G401.6 (cell line): ENCODE measurements around the gene GLRA1.
"Not testable (repeated sequence)": the region's sequence is repeated elsewhere in the genome, so short reads cannot be mapped to it uniquely, and the experiment has no call there.

ENCODE experiments used
- FAIRE-seq: peaks from 2 replicates; lab custom pipeline; 2012; peaks lifted over from hg19 to GRCh38; lab: Jason Lieb, UNC

The GLRA1 gene

DNA sequence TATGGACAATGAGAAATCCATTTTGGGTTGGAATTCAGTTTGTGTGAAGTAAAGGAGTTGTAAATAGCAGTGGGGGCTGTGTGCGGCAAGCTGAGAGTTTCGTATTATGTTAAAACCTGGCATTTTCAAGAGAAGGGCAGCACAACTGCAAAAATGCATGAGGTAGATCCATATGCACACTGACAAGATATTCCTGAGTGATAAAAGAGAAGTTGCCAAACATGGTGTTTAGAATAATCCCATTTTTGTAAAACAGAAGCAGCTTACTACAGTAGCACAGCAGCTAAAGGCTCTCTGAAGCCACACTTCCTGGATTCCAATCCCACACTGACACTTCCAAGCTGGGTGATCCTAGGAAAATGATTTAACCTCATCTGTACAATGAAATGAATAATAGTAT is 11.2 kb downstream of the GLRA1 start:
- no peak for FAIRE-seq

DNA sequence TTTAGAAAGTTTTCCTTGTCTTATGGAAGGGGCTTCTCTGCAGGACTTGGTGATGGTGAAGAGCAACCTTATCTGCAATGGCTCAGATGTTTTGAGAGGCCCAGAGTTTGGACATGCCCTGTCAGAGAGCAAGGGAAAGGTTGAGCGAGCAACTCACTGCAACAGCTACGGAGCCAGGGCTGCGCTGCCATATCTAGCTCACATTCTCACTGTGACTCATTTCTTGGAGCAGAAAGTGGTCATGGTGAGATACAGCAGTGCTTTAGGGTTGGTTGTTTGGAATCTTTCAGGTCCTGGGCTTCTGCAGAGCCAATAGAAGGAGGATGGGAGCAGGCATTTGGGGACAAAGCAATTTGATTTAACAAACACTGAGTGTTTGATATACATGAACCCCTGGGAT is 12.3 kb downstream of the GLRA1 start:
- no peak for FAIRE-seq

DNA sequence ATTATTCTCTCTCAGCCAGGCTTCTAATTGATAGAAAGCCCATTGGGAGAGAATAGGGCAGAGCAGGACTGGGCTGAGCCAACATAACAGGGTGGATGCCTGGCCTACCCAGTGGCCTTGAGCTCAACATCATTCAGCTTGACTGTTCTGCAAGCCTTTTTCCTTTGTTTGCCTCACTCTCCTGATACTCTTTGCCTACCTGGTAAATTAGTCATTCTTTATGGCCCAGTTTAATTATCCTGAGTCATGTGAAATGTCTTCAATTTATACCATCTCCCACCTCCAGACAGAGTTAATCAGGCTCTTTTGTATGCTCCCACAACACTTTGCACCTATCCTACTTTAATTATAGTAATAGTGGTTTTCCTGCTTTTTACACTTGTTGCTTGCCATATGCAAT is 13.6 kb downstream of the GLRA1 start:
- no peak for FAIRE-seq

DNA sequence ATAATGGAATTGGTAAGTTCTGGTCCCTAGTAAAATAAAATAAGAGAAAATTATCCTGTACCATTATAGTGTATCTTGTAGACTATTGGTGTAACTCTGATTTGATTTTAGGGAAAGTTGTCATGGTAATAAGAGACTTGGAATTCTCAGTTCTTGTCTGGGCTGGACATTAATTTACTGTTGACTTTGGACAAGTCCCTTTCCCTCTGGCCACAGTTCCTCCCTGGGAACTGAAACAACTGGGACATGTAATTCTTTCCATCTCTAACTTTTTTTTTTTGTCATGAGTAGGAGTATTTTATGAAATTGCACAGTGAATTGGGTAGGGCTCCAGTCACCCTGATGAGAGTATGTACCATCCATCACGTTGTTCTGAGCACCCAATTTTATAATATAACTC is 15.0 kb downstream of the GLRA1 start:
- no peak for FAIRE-seq

DNA sequence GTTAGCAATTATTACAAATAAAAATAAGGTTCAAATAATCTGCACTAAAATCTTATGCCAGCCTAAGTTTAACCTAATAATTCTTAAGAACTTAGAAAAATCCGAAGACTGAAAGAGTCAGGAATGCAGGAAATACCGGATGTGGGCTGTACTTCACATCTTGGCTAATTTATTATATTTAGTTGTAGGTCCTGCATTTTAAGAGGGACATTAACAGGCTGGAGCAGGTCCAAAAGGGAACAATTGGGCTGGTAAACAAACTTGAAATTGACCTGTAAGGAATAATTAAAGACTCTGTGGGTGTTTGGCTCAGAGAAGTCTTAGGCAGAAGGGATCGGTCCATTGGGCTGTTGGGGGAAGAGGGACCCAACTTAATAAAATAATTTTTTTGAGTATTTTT is 18.4 kb downstream of the GLRA1 start:
- no peak for FAIRE-seq

DNA sequence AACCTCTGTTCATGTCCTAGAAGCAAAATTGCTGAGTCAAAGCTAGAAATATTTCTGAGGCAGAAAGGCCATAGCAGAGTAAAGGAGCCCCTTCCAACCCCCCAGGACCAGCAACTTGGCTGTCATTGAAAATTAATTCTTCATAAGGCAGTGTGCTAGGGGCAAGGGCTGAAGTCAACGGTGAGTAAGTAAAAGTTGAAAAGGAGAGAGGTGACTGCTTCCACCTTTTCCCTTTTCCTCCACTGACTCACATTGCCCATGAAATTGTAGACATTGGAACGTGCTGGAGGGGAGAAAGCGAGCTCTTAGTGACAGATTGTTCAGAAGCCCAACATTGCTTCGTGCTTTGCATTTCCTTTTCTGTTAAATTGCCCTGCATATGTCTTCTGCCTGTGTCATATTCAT is 19.1 kb downstream of the GLRA1 start:
- no peak for FAIRE-seq

DNA sequence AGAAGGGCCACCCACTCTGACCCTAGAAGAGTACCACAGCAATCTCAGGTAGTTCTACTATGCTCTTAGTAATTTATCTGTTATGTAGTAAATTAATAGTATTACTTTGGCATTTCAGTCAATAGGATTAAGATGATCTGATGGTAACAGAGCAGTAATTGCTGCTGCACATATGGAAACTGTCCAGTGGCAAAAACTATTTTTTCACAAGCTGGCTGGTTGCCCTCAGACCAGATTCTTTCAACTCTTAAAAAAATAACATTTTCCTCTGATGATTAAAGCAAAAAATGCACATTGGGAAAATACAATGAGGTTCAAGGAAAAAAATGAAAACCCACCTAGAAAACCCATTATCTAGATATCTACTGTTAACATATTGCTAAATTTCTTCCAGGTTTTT is 19.7 kb downstream of the GLRA1 start:
- no peak for FAIRE-seq

DNA sequence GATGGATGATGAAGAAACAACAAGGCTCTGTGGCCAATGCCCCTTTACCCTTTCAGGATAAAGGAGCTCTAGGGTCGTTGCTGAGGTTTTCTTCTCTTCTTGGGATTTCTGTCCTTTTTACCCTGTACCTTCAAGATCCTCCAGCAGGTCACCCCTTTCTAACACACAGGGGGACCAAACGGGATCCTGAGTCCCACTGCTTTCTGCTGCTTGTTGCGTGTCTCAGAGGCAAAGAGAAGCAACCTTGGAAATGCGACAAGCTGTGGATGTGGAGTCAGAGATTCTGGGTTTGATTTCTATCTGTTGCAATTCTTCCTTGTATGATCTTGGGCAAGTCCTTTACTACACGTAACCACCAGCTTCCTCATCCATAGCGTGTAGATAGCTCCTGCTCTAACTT is 20.5 kb downstream of the GLRA1 start:
- FAIRE-seq = no peak

DNA sequence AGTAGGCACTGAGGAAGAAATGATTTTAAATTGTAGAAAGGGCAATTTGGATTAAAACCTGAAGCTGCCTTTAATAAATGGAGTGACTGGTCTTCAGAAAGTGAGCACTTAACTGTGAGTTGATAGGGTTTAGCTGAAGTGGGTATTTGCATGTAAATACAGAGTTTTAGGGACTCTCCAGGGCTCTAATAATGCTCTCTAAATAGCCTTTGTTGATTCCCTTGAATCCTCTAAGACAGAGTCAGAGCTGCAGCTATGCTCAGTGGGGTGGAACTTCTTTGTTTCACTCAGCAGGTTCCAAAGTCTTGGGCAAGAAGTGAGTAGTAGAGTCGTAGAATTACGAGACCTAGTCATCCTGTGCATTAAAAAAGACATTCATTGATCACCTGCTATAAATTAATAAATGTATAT is 21.4 kb downstream of the GLRA1 start:
- no peak for FAIRE-seq

DNA sequence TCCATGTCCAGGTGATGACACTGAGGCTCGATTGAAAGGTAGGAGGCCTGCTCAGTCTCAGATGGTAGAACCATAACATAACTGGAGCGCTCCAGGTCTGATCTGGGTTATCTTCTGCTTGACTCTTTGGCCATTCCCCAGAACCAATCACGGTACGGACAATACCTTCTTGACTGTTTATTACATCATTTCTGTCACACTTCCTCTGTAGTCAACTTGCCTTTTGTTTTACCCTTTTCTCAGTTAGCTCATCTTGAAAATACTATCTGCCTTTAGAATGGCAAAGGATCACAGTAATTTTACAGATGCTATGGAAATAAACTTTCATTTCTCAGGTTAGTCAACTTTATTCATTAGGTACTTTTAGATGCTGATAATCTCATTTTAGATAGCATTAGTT is 22.4 kb downstream of the GLRA1 start:
- no peak for FAIRE-seq

DNA sequence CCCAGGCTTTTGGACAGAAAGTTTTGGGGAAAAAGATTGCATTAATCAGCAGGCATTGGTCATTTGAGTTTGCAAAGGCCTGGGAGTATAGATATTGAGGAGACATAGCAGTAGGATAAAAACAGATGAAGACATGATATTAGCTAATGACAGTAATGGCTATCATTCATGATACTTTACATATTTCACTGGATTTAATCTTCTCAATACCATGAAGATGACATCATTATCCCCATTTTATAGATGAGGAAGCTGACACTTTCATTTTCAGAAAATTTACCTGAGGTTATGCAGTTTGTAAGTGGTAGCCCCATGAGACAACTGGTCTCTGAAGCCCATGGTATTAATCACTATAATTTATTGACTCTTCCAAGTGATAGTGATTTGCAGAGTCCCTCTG is 23.0 kb downstream of the GLRA1 start:
- FAIRE-seq = no peak

DNA sequence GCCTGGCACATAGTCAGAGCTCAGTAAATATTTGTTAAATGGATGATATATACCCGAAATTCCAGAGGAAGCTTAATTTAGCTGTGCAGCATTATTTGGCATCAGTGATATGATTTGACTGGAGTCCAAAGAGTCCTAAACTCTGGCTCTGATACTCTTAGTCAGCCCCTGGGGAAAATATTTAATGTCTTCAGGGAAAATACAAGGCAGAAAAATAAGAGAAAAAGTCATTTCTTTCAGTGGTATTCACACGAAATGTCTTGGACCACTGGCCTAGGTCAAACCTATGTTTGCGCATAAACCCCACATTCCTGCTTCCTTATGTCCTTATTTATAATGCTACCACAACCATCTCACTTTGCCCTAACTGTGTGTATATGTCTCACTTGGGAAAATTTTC is 23.8 kb downstream of the GLRA1 start:
- no peak for FAIRE-seq

DNA sequence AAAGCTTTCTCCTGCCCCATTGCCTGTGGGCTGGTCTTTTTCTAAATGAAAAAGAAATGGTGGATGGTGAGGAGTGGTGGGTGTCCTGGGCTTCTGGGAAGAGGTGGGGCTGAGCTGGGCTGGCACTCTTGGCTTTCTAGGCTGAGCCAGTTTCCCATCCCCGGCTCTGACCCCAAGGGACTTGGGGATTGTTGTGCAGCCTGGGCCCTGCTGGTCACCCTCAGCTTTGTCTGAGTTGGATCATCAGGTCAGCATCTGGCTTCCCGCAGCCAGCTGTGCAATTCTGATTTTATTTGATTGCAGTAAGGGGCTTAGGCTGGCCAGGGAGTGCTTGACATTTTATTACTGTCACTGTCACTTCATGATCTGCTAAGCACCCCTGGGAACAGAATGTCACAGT is 25.3 kb downstream of the GLRA1 start:
- FAIRE-seq = no peak

DNA sequence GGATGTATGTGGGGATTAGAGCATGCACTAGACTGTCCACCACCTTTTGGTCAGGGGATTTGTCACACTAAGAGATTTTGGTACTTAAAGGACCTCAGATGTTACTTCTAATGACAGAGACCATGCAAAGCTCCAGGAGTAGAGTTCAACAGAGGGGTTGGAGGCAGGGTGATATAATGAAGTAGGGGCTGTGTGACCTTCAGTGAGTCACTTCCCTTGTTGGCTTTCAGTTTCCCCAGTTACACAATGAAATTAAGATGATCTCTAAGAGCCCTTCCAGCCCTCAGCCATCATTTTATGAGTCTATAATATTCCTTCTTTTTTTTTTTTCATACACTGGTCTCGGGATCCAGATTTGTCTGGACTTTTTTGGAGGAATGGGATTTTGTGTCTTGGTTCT is 26.8 kb downstream of the GLRA1 start:
- FAIRE-seq = no peak

DNA sequence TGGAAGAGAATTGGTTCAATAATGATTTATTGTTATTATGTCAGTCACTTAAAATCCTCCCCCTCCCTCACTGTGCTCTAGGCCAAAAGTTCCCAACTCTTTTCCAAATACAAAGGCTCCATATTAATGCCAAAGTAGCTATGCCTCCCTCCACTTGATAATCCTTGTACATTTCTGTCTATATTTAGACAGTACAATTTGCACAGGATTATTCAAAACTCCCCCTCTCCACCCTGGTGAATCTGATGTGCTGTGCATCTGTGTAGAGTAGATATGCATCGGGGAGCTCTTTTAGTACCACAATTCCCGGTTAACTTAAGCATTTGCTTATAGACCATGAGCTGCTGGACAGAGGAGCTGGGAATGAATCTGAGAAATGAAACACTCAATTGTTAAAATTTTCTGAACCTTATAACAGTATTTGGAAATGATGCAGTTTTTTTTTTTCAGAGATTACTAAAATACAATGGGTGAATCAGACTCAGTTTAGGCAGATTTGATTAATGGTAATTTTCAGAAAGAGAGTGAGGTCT is 27.6 kb downstream of the GLRA1 start:
- FAIRE-seq = no peak

DNA sequence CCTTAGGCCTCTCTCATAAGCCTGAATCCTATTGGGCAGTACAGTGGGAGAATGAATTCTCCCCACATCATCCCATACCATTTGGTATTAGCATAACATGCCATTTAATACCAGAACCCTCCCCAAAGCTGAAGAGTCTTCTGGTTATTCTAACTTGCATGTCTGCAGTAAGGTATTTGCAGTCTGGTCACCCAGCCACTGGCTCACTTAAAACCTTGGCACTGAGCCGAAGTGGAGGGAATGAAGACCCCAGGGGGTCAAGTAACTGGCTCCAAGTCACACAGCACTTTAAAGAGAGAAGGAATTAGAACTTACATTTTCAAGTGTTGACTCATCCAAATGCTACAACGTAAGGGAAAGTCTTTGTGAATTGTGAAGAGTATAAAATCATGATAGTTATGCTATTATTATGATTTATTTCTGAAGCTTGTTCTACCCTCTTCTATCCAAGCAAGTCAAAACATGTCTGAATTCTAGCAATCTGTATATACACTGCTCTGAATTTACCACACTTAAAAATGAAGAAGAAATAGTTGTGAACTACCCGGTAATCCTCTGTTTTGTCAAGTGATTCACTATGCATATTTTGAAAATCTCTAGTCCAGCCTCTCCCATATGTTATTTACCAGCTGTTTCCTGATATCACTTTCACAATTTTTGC is 28.5 kb downstream of the GLRA1 start:
- FAIRE-seq = no peak

DNA sequence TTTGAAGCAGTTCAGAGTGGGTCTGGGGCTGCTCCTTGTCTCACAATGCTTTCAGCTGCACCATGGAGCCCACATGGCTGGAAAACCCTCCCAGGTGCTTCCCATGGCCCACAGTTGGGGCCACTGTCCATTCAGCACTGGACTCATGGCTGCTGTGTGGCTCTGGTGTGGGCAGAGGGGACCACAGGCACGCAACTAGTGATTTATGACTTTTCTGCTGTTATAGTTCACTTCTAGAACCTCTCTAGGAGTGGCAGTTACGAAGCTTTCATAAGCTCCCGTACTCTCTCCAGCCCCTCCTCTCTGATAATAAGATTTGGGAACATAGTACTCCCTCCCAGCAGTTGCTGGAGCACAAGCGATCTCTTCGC is 29.0 kb downstream of the GLRA1 start:
- FAIRE-seq = no peak

DNA sequence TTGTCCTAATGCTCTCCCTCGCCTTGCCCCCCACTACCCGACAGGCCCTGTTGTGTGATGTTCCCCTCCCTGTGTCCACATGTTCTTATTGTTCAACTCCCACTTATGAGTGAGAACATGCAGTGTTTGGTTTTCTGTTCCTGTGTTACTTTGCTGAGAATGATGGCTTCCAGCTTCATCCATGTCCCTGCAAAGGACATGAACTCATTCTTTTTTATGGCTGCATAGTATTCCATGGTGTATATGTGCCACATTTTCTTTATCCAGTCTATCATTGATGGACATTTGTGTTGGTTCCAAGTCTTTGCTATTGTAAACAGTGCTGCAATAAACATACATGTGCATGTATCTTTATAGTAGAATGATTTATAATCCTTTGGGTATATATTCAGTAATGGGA is 31.2 kb downstream of the GLRA1 start:
- not testable (repeated sequence) for FAIRE-seq

DNA sequence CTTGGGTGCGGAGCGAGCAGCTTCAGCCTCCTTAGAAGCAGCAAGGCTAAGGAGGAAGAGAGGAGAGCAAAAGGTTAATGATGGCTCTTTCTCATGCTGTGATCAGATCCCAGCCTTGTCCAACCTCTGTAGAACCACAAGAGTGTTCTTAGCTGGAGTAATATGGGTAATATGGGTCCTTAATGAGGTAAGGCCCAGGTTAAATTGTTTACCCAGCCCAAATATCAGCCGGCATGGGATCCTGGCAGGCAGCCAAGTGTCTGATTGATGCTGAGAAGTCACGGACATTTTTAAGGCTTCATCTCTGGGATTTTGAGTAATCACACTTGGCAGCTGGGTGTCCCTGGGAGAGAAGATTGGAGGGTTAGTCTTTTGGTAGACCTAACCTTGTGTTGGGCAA is 32.3 kb downstream of the GLRA1 start:
- FAIRE-seq = no peak

DNA sequence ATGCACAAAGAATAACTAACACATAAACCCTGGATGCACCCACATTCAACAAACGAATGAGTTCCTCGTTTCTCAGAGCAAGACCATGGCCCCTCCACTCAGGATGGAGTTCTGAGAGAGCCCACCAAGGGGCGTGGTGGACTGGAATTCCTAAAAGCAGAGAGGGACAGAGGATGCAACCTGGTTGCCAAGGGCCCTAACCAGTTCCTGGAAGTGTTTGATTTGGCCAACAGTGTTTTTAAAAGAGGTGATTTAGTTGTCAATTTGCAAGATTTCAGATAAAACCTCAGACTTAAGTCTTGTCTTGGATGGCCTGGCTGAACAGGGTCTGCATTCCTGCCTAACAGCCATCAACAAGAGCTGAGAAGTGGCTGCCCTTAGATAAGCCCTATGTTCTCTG is 34.4 kb downstream of the GLRA1 start:
- FAIRE-seq = no peak

DNA sequence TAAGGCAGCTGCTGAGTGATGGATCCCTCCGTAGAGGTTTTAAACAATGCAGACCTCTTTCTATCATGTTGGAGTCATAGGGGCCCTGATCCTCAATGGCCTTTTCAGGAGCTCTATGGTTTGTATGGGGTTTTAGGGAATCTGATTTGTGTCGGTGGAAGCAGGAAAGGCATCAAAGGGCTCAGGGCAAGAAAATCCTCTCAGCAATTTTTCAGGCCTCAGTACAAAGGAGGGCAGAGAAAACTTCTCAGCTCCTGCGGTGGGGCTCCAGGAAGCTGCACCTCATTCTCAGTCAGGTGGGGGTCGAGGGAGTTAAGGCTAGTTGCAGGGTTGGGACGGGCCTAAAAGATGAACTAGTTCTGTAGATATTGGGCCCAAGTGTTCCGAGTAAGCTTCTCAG is 35.0 kb downstream of the GLRA1 start:
- no peak for FAIRE-seq

DNA sequence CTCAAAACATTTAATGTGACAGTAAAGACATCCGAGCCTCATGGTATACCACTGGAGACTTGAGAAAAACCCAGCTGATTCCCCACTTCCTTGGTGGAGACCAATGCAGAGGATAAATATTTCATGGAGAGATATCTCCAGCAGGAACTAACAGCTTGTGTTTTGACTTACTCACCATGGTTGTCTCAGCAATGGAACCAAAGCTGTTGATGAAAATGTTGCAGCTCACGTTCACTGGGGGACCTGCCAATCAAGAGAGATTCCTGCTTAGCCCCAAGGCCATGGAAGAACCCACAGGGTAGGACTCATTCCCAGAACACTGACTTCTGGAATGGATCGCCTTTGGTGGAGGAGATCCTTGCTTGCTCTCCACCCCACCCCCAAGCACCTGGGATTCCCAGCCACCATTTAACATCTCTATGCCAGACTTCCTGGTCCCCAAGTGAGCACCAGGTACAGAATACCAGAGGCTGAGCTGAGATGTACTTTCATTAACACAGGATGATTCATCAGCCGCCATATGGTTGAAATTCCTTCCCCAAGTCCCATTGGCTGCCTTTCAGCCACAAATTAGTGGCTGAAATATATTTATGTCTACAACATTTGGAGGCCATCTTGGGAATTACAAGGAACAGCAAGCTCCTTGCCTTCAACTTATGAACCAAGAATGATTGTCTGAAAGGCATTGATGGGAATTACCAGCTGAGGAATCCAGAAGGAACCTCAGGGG is 37.9 kb downstream of the GLRA1 start:
- FAIRE-seq = no peak

DNA sequence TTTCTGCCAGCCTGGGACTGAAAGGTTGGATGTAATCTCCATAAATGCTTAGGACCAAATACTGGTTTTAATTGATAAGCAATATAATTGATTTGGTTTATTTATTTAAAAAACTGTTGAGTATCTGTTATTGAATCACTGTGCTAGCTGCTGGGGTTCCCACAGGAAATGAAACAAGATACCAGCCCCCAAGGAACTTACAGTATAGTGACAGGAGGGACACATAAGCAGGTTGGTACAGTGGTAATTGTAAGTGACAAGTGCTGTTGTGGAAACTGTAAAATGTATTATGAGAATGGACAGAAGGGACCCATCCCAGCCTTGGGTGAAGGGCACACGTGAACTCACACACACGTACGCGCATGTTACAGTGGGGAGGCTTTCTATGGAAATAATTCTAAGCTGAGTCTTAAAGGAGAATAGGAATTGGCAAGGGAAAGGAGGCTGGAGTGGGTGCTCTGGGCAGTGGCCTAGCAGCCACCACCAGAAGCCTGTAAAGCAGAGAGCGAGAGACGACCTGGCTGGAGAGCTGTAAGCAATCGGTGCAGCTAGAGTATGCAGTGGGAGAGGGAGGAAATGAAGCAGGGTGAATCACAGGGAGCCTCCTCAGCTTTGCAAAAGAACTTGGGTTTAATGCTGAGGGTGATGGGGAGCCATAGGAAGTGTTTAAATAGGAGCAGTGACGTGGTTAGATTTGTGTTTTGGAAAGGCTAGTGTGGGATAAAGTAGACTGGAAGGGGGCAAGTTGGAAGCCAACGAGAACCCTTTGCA is 39.3 kb downstream of the GLRA1 start:
- FAIRE-seq = no peak
